ENCODE measurements around the gene CDHR5. TPM values are rescaled to one million over a fixed set of nuclear protein-coding genes. Genes with fewer than 3 reads are reported as not detected.

Gene CDHR5
- total and polyA plus RNA-seq, 2 donors (not counting 1 experiment from before 2014, with no cell fraction given): not detected

- no peaks in the 10 kb centered on the region for H4K20me1 ChIP-seq (ENCODE audit: control insufficient read depth, extremely low read depth, insufficient read depth, low read length)
- peaks cover 2% of the 10 kb centered on the region for H3K4me1 ChIP-seq (ENCODE audit: control insufficient read depth, extremely low read depth, insufficient read depth, low read length)
- no peak overlapping the region for H3K9ac ChIP-seq (ENCODE audit: insufficient read depth, low read length)
- no peak for TF ChIP-seq CTCF (conservative IDR thresholded peaks at IDR 0.05 in 1 of 2, IDR thresholded peaks at IDR 0.05 in 1 of 2; ENCODE audit: low read depth in 1 of 2, low read length in 2 of 2)
- TF ChIP-seq EZH2 (IDR thresholded peaks at IDR 0.05; ENCODE audit: low read length, missing control alignments): no peak
- H3K4me2 ChIP-seq (ENCODE audit: extremely low read depth, insufficient read depth, low read length): no peak overlapping the region
- no peak overlapping the region for H3K27ac ChIP-seq (ENCODE audit: insufficient read depth, low read length)
- no peaks in the 10 kb centered on the region for H3K27me3 ChIP-seq (ENCODE audit: control insufficient read depth, insufficient read depth, low read length)
- H3K36me3 ChIP-seq (ENCODE audit: control insufficient read depth, insufficient read depth, low read length): peaks cover 35% of the 10 kb centered on the region
- DNase-seq (ENCODE audit: low read depth in 2 of 2): no peak
- H3K9me3 ChIP-seq (ENCODE audit: control insufficient read depth, insufficient read depth, low read depth, low read length): no peaks in the 10 kb centered on the region
- H2AFZ ChIP-seq (ENCODE audit: low read length): no peak overlapping the region
- H3K4me3 ChIP-seq (replicated peaks in 1 of 4; ENCODE audit: control extremely low read depth in 1 of 4, insufficient read depth in 1 of 4, low read depth in 3 of 4, low read length in 4 of 4): no peak overlapping the region
- peaks cover 25% of the 10 kb centered on the region for H3K79me2 ChIP-seq (ENCODE audit: control insufficient read depth, insufficient read depth, low read length)
These were observed 32.3 kb downstream of the CDHR5 start for GRCh38 chr11:592501-592900.

GRCh38 chr11:590997-591396 is 33.8 kb downstream of the CDHR5 start:
- H3K36me3 ChIP-seq (ENCODE audit: control insufficient read depth, insufficient read depth, low read length): peaks cover 38% of the 10 kb centered on the region
- no peak overlapping the region for H3K9ac ChIP-seq (ENCODE audit: insufficient read depth, low read length)
- H4K20me1 ChIP-seq (ENCODE audit: control insufficient read depth, extremely low read depth, insufficient read depth, low read length): no peaks in the 10 kb centered on the region
- H3K4me2 ChIP-seq (ENCODE audit: extremely low read depth, insufficient read depth, low read length): no peak overlapping the region
- no peak overlapping the region for H3K4me3 ChIP-seq (replicated peaks in 1 of 4; ENCODE audit: control extremely low read depth in 1 of 4, insufficient read depth in 1 of 4, low read depth in 3 of 4, low read length in 4 of 4)
- no peak for DNase-seq (ENCODE audit: low read depth in 2 of 2)
- H3K27me3 ChIP-seq (ENCODE audit: control insufficient read depth, insufficient read depth, low read length): no peaks in the 10 kb centered on the region
- peaks cover 22% of the 10 kb centered on the region for H3K79me2 ChIP-seq (ENCODE audit: control insufficient read depth, insufficient read depth, low read length)
- TF ChIP-seq EZH2 (IDR thresholded peaks at IDR 0.05; ENCODE audit: low read length, missing control alignments) (no peak), CTCF (conservative IDR thresholded peaks at IDR 0.05 in 1 of 2, IDR thresholded peaks at IDR 0.05 in 1 of 2; ENCODE audit: low read depth in 1 of 2, low read length in 2 of 2) (no peak)
- no peak overlapping the region for H3K27ac ChIP-seq (ENCODE audit: insufficient read depth, low read length)
- peaks cover 3% of the 10 kb centered on the region for H3K4me1 ChIP-seq (ENCODE audit: control insufficient read depth, extremely low read depth, insufficient read depth, low read length)
- no peak overlapping the region for H2AFZ ChIP-seq (ENCODE audit: low read length)
- no peaks in the 10 kb centered on the region for H3K9me3 ChIP-seq (ENCODE audit: control insufficient read depth, insufficient read depth, low read depth, low read length)

GRCh38 chr11:589798-590197 is 35.0 kb downstream of the CDHR5 start:
- Histone ChIP-seq H2AFZ (ENCODE audit: low read length) (no peak overlapping the region), H3K36me3 (ENCODE audit: control insufficient read depth, insufficient read depth, low read length) (peaks cover 35% of the 10 kb centered on the region), H3K9me3 (ENCODE audit: control insufficient read depth, insufficient read depth, low read depth, low read length) (no peaks in the 10 kb centered on the region), H3K9ac (ENCODE audit: insufficient read depth, low read length) (no peak overlapping the region), H3K4me2 (ENCODE audit: extremely low read depth, insufficient read depth, low read length) (no peak overlapping the region), H3K79me2 (ENCODE audit: control insufficient read depth, insufficient read depth, low read length) (peaks cover 20% of the 10 kb centered on the region), H3K27ac (ENCODE audit: insufficient read depth, low read length) (no peak overlapping the region), H3K27me3 (ENCODE audit: control insufficient read depth, insufficient read depth, low read length) (no peaks in the 10 kb centered on the region), H3K4me3 (replicated peaks in 1 of 4; ENCODE audit: control extremely low read depth in 1 of 4, insufficient read depth in 1 of 4, low read depth in 3 of 4, low read length in 4 of 4) (no peak overlapping the region), H4K20me1 (ENCODE audit: control insufficient read depth, extremely low read depth, insufficient read depth, low read length) (no peaks in the 10 kb centered on the region), H3K4me1 (ENCODE audit: control insufficient read depth, extremely low read depth, insufficient read depth, low read length) (peaks cover 3% of the 10 kb centered on the region)
- no peak for DNase-seq (ENCODE audit: low read depth in 2 of 2)
- TF ChIP-seq CTCF (conservative IDR thresholded peaks at IDR 0.05 in 1 of 2, IDR thresholded peaks at IDR 0.05 in 1 of 2; ENCODE audit: low read depth in 1 of 2, low read length in 2 of 2) (no peak), EZH2 (IDR thresholded peaks at IDR 0.05; ENCODE audit: low read length, missing control alignments) (no peak)

Measured in fibroblast of lung (primary cell).